Glomerular visceral epithelial cell (primary cell): ENCODE results near the gene CAPN3.

Experiments used
- DNase-seq: peaks from one replicate; pipeline ENCODE4 v3.0.0-alpha.2; 2016; ENCODE audit errors: extremely low spot score

CAPN3 gene

DNA sequence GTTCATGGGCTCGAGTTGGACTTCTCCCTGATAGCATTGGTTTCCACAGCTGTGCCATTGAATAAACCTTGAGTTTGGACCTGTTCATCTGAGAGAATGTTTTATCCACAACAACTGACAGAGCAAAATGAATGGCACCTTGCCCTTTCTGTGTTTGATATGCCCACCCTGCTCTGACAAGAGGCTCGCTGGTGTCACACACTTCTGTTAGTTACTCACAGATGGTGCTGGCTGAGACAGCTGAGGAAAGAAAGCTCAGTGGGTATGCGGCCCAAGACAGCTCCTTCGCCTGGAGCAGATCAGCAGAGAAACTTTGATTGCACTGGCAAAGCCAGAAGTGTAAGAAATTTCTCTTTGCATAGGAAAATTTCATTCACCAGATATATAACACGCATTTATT, 2.5 kb upstream of the CAPN3 start:
- no peak for DNase-seq

DNA sequence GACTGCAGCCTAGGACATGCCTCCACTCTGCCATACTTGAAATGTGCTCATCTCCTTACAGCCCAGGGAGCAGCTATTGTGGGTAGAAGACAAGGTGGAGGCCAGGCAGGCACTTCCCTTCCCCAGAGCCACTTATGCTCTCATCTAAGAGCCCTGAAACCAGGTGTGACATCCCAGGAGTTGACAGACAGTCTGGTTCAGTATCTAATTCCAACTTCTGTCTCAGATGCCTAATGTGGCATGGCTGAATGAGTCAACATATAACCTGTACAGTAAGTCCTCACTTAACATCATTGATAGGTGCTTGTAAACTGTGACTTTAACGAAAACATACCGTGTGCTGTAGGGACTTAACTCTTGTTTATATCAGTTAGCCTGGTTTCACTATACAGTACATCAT, 1.2 kb upstream of the CAPN3 start:
- DNase-seq, result no peak

DNA sequence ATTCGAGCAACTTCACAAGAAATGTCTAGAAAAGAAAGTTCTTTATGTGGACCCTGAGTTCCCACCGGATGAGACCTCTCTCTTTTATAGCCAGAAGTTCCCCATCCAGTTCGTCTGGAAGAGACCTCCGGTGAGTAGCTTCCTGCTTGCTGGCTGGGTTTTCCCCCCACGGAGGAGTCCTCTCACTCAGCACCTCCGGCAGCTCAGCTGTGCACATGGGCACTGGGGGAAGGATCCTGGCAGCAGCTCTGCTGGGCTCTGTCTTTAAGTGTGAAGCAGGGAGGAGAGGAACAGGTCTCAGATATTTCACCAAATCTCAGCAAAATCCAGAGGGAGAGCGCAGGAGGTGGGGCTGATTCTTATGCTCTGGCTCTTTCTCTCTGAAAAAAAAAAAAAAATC, 684 bp downstream of the CAPN3 start:
- no peak for DNase-seq

DNA sequence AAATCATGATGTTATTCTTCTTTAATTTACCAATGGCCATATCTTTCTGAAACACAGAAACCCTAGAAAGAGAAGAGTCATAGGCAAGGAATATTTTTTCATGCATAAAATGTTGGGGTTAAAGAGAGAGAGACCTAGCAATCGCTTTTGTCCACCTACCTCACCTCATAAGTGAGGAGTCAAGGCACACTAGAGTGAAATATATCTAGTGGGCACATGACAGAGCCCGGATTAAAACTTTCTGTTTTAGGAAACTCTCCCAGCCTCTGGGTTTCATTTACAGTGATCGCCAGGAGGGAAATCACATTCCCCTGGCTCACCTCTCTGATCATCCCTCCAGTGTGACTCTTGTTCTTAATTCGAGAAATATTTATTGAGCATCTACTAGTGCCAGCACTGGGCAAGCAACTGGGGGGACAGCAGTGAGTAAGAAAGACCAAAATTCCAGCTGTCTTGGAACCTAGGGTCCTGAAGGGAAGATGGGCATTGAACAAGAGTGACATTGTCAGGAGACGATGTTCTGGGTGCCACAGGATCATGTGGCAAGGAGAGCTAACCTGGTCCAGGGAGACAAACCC, 1.3 kb downstream of the CAPN3 start:
- no peak for DNase-seq

DNA sequence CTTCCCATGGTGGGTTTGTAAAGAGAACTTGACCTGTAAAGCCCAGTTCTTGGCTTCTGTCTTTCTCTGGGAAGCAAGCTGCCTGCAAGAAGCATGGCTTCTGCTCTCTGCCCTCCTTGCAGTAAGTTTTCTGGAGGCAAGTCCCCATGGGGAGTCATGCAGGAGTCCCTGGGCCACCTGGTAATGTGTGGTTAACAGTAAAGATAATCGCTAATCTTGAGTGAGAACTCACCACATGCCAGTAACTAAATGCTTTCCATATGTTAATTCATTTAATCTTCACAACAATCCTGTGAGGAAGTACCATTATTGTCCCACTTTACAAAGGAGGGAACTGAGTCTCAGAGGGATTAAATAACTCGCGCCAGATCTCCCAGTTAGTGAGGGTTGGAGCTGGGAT, 4.2 kb downstream of the CAPN3 start:
- DNase-seq, result no peak

DNA sequence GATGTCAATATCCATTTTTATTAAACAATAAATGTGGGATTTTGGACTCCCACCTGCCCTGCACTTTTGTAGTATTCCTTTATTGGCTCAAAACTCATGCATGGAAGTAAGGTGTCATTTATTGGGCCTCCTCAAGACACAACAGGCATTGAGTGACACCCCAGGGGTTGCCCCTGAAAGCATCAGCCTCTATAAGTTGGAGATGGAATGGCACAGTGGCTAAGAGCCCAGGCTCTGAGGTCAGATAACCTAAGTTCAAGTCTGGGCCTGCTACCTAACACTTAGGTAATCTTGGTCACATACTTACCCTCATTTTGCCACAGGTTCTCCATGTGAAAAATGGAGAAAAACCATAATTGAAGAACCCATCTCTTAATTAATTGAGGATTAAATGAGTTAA, 4.6 kb downstream of the CAPN3 start:
- no peak for DNase-seq

DNA sequence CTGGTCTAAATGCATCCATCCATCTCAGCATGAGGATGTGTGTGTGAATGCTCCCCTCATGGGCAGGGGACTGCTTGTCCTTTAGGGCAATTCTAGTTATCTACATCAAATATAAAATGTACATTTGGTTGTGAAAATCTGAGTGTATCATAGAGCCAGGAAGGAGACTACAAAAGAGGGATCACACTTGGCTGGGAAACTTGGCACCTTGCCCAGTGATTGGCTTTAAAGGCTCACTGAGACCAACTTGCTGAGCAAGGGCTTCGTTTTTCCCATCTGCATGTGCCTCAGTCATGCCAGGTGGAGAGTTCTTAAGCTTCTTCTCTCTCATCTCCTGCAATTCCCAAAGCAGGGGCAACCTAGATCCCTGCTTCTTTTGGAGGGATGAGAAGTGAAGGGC, 5.2 kb downstream of the CAPN3 start:
- DNase-seq, result peak; percentile 29

DNA sequence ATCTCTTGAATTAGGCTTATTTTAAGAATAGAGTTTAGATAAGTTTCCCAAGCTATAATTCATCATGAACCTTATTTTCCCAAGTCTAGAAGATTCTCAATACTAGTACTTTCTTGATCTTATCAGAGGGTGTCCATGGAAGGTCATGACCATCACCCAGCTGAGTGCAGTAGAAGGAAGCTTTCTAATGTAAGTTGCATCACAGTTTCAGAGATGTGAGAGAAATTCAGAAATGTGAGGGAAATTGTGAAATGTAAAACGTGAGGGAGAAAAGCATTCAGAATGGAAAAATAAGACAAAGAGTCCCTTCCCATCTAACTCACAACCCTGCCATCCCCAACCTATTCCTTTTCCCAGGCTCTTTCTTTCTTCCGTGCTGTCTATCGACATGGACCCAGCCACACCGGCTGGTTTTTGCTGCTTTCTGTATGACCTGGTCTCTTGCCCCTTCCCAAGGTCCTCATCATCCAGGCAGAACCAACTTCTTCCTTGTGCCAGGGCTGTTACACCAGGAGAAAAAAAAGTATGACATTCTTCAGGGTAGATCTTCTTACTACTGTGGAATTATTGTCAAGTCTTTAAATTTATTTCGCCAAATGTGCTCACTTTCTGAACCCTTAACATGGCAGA, 6.7 kb downstream of the CAPN3 start:
- DNase-seq, result no peak

DNA sequence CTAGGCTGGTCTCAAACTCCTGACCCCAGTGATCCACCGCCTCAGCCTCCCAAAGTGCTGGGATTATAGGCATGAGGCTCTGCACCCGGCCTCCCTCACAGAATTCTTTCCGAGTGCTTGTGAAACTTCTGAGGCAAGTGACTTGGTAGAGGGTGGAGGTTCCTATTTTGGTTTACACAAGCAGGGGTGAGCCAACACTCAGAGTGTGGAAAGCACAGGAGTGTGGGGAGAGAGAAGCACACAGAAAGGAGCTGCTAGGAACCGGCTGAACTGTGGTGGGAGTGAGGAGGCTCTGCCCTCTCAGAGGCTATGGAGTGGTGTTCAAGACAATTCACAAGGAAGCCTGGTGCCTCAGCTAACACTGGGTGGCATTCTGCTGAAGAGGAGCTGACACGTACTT, 7.7 kb downstream of the CAPN3 start:
- no peak for DNase-seq

DNA sequence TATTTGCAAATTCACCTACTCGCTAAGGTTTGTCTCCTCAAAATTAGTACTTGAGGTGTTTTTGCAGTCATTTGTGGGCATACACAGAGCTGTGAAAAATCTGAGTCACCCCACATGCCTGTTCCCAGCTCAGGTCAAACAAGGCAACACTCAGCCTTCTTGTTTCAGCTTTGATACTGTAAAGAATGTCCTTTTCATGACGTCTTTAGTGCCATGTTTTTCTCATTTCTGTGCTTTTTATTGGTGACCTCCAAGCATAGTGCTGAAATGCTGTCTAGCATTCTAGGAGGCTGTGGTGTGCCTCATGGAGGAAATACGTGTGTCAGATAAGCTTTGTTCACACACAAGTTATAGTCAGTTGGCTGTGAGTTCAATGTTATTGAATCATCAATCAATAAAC, 8.8 kb downstream of the CAPN3 start:
- DNase-seq, result no peak

DNA sequence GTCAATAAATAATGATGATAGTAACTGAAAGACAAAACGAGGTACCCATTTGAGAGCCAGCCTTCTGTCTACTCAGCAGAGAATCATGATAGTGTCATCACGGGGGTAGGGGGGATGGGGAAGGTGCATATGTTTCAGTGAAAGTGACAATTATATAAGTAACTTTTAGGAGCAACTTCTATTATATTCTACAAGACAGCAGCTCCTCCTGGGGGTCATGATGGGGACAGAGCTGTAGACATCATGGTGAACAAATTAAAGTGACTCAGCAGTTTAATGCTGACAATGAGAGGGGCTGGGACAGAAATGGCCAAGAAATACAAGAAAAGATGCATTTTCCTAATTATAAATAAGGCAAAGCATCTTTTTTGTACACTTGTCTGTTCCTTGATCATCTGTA, 11.8 kb downstream of the CAPN3 start:
- peak; percentile 9 for DNase-seq

DNA sequence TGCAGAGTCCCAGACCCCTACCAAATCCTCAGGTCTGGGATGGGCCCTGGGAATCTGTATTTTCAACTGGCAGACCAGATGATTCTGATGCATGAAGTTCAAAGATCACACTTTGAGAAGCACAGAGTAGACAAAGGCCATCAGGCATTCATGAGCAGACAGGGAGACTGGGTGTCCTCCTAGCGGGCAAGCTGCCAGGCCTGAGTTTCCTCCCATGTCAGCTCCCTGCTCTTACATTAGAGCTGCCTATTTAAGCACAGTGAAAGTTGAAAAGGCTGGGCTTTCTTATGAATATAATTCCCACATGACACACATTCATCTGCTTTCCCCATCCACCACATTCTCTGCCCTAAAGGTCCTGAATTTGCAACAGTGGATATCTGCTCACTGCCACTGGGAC, 14.0 kb downstream of the CAPN3 start:
- DNase-seq, result no peak

DNA sequence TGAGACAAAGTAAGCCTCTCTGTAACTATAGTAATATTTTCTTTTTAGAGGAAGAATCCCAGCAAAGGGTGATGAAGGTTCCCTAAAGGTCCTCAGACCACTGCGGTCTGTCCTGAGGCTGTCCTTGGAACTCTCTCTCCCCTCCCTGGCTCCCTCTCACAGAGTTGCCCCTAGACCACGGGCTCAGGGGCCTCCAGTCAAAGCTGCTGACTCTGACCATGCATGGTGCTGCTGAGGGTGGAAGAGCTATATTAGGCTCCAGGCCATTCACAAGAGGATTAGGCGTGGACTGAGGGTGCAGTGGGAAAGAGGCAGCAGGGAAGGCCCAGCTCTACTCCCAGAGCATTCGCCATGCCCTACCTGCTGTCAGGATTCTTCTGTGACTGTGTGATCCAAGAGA, 14.6 kb downstream of the CAPN3 start:
- DNase-seq, result no peak

DNA sequence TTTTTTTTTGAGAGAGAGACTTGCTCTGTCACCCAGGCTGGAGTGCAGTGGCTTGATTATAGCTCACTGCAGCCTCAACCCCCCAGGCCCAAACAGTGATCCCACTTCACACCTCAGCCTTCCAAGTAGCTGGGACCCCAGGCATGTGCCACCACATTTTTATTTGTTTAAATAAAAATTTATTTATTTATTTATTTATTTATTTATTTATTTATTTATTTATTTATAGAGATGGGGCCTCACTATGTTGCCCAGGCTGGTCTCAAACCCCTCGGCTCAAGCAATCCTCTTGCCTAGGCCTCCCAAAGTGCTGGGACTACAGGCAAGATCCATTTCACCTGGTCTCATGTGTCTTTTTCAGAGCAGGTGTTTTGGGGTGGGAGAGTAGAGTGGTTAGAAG, 15.5 kb downstream of the CAPN3 start:
- DNase-seq, result no peak

DNA sequence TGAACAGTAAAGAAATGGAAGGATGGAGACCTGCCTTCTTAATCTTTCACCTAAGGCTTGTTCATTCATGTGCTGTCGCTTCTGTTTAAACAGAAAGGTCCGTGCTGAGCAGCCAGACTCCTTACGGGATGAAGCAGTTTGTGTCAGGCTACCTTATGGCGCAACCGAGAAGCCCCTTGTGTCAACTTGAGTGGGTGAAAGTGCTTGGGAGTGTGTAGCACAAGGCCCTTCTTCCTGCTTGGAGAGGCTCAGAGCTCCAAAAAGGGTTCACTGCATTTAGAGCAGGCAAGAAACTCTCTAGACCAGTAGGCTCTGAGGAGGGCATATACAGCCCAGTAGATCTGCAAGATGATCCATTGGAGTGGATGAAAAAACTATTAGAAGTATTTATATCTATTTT, 16.0 kb downstream of the CAPN3 start:
- no peak for DNase-seq

DNA sequence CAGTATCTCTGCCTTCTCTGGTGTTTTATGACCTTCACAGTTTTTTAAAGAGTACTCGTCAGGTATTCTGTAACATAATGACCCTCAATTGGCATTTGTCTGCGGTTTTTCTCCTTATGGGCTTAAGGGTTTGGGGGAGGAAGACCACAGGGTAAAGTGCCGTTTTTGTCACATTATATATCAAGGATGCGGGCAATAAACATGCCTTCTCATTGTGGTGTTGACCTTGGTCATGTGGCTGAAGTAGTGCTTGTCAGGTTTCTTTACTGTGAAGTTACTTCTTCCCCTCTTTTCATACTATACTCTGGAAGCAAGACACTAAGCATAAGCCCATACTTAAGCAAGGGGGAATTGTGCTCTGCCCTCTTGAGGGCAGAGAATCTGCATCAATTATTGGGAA, 16.6 kb downstream of the CAPN3 start:
- DNase-seq, result no peak

DNA sequence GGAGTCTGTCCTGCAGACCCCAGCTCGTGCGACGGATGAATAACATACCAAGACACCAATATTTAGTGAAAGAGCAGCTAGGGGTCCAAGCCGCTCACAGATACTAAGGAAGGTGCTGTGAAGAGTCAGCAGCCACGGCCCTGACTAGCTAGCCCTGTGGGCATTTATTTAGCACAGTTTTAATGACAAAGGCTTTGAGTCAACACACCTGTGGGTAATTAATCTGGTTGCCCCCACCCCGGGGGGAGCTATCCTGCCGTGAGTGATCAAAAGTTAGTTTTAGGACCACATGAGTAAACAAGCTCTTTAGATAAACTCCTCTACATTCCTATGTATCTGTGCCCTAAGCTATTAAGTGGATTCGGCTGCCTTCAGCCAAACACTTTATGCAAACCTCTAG, 18.7 kb downstream of the CAPN3 start:
- no peak for DNase-seq

DNA sequence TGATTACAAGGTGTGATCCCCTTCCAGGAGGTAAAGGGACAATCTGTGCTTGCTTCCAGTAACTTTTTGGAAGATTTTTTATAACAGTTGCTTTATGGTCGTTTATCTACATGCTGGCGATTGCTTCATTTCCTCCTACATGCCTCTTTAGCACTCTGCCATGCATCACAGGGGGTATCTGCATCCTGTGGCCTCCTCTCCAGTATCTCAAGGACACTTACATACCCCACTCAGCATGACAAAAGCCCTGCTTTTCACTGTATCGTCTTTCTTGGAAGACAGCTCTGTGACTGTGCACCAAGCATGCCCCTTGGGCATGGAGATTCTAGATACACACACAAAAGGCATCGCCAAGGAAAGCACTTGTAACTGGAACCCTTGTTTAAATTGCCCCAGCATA, 25.3 kb downstream of the CAPN3 start:
- DNase-seq, result no peak

DNA sequence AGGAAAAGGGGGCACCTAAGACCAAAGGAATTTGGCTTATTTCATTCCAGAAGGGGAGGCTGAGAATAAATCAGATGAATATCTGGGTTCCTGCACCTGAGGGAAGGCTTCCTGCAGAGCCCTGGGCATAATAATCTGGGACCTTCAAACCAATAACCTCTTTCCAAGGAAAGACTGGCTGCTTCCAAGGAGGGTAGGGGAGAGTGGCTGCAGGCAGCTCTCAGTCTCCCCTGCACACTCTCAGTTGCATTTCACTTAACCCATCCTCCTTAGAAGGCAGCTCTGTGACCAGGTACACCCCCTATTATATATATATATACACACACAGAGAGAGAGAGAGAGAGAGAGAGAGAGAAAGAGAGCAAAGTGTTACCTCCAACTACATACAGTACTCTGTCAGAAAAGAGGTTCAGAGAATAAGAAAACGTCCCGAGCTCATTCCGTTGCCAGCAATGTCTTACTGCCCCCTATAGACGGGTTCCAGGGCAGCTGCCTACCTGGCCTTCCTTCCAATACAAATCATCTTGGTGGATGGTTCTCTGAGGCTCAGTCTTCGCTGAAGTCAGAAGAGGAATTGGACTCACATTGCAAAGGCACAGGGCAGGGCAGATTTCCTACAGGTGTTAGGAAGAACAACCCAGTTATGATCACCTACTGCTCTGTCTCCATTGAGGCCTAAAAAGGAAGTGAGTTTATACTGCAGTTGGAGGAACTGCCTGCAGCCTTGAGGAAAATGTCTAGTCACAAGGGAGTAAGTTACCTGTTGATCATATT, 26.1 kb downstream of the CAPN3 start:
- DNase-seq, result peak; percentile 51

DNA sequence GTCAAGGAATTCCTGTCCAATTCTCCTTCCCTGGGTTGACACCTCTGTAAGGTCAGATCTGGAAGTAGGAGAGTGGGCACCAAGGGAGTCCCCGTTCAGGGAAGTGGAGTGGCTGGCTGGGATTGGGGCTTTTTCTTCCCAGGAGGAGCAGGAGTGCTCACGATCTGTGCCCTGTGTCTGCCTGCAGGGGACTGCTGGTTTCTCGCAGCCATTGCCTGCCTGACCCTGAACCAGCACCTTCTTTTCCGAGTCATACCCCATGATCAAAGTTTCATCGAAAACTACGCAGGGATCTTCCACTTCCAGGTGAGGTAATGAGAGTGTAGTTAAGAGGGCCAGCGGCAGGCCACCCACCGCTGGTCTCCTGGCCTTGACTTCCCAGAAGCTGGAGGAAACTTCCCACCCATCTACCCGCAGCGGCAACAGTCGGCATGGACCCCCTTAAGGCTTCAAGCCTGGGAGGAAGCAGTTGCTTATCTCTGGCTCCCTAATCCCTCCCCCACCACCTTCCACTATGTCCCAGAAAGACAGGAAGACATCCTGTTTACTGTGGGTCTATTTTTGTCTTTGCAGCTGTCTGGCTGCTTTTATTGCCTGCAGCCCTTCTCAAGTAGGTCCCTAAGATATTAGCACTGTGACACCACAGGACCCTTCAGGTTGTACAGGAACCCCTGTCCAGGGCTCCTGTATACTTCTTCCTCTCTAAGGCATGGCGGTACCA, 26.8 kb downstream of the CAPN3 start:
- DNase-seq, result no peak

DNA sequence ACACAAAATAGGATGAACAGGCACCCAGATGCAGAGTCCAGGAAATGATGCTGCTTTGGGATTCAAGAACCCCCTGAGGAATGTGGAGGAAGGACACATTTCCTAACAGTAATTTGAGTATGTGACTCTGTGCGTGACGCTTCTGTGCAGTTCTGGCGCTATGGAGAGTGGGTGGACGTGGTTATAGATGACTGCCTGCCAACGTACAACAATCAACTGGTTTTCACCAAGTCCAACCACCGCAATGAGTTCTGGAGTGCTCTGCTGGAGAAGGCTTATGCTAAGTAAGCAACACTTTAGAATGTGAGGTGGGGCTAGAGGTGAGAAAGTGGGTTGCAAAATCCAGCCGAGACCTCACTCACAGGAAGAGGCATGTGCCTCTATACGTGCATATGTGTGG, 28.3 kb downstream of the CAPN3 start:
- DNase-seq, result no peak

DNA sequence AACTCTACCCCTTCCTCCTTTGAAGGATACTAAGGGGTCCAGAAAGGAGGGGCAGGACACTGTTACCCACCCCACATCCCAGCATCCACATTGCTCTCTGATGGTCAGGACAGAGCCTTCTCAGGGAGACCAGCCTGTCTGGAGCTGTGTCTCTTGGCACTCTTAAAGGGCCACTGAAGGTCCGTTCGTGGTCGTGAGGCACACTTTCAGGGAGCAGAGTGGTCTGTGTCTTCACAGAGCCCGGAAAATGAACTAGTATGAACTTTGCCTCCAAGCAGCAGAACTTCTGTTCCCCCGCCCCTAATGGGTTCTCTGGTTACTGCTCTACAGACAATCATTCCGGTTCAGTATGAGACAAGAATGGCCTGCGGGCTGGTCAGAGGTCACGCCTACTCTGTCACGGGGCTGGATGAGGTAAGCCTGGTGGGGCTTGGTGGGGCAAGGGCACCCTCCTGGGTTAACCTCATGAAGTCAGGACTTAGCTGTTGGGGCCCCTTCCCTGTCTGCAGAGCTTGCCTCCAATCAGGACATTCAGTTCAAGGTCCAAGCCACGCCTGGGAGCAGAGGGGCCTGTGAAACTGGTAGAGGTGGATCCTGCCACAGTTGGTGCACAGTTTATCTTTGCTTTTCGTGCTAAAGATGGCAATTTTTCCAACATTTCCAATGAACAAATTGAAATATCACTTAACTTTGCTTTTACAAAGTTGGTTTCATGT, 33.2 kb downstream of the CAPN3 start:
- no peak for DNase-seq
